ENCODE measurements around the gene CACNA1C.

Gene CACNA1C

GRCh38 chr12:2494486-2495192, 441.9 kb downstream of the CACNA1C start:
- DNase-seq = no peak

GRCh38 chr12:2495417-2496112, 442.8 kb downstream of the CACNA1C start:
- no peak for DNase-seq

- no peak for DNase-seq
Observed at GRCh38 chr12:2498964-2499500, 446.2 kb downstream of the CACNA1C start.

GRCh38 chr12:2501464-2502191, 448.8 kb downstream of the CACNA1C start:
- no peak for DNase-seq

- DNase-seq = no peak
Observed at GRCh38 chr12:2503036-2503435, 450.2 kb downstream of the CACNA1C start.

- DNase-seq = no peak
Observed at GRCh38 chr12:2503762-2504161, 451.0 kb downstream of the CACNA1C start.

- DNase-seq = no peak
Observed at GRCh38 chr12:2504577-2504976, 451.8 kb downstream of the CACNA1C start.

- DNase-seq = no peak
Observed at GRCh38 chr12:2507814-2508213, 455.0 kb downstream of the CACNA1C start.

- no peak for DNase-seq
Observed at GRCh38 chr12:2509137-2509536, 456.4 kb downstream of the CACNA1C start.

- no peak for DNase-seq
Observed at GRCh38 chr12:2510045-2510444, 457.3 kb downstream of the CACNA1C start.

GRCh38 chr12:2513141-2514037, 460.6 kb downstream of the CACNA1C start:
- DNase-seq = no peak

- no peak for DNase-seq
Observed at GRCh38 chr12:2514038-2514340, 461.2 kb downstream of the CACNA1C start.

GRCh38 chr12:2520722-2521246, 468.0 kb downstream of the CACNA1C start:
- DNase-seq = no peak

GRCh38 chr12:2523317-2523716, 470.5 kb downstream of the CACNA1C start:
- DNase-seq = no peak

GRCh38 chr12:2523844-2524243, 471.1 kb downstream of the CACNA1C start:
- DNase-seq = no peak

GRCh38 chr12:2526371-2526770, 473.6 kb downstream of the CACNA1C start:
- DNase-seq = no peak

GRCh38 chr12:2528001-2528400, 475.2 kb downstream of the CACNA1C start:
- DNase-seq = no peak

- DNase-seq = no peak
Observed at GRCh38 chr12:2529807-2530206, 477.0 kb downstream of the CACNA1C start.

- no peak for DNase-seq
Observed at GRCh38 chr12:2531371-2531770, 478.6 kb downstream of the CACNA1C start.

GRCh38 chr12:2533036-2533435, 480.2 kb downstream of the CACNA1C start:
- DNase-seq = no peak

- DNase-seq = no peak
Observed at GRCh38 chr12:2535583-2536204, 482.9 kb downstream of the CACNA1C start.

- no peak for DNase-seq
Observed at GRCh38 chr12:2536724-2537123, 483.9 kb downstream of the CACNA1C start.

All from central memory CD4-positive, alpha-beta T cell (primary cell).